ENCODE results near the gene SLC25A13.

Gene SLC25A13

DNA sequence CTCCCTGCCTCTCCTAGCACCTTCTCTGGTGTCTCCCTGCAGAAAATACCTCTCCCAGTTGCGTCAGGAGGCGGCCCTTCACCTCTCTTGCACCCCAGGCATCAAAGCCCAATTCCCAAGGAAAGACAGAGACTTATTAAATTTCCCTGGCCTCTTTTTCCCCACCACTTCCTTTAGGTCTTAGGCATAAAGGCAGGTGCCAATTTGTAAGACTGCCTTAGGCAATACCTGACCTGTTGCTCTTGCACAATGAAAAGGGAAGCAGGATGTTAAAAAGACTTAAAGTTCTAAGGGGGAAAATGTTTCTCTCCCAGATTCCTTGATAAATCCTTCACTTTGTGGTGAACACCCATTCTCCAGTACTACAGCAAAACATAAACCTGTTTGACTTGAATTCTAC lies 186.7 kb downstream of the SLC25A13 start:
- TF ChIP-seq, protein P1, sequence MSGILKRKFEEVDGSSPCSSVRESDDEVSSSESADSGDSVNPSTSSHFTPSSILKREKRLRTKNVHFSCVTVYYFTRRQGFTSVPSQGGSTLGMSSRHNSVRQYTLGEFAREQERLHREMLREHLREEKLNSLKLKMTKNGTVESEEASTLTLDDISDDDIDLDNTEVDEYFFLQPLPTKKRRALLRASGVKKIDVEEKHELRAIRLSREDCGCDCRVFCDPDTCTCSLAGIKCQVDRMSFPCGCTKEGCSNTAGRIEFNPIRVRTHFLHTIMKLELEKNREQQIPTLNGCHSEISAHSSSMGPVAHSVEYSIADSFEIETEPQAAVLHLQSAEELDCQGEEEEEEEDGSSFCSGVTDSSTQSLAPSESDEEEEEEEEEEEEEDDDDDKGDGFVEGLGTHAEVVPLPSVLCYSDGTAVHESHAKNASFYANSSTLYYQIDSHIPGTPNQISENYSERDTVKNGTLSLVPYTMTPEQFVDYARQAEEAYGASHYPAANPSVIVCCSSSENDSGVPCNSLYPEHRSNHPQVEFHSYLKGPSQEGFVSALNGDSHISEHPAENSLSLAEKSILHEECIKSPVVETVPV (CRISPR knock-in tag; IDR thresholded peaks at IDR 0.05), result no peak
- TF ChIP-seq ISL1 (CRISPR knock-in tag; IDR thresholded peaks at IDR 0.05) (no peak), PPARA (CRISPR knock-in tag; IDR thresholded peaks at IDR 0.05; ENCODE audit: borderline replicate concordance) (no peak), GLIS3 (CRISPR knock-in tag; IDR thresholded peaks at IDR 0.05) (no peak), ZFP30 (CRISPR knock-in tag; IDR thresholded peaks at IDR 0.05) (no peak), ZNF565 (CRISPR knock-in tag; conservative IDR thresholded peaks at IDR 0.05; ENCODE audit: low read depth) (no peak)
- TF ChIP-seq, protein P2, sequence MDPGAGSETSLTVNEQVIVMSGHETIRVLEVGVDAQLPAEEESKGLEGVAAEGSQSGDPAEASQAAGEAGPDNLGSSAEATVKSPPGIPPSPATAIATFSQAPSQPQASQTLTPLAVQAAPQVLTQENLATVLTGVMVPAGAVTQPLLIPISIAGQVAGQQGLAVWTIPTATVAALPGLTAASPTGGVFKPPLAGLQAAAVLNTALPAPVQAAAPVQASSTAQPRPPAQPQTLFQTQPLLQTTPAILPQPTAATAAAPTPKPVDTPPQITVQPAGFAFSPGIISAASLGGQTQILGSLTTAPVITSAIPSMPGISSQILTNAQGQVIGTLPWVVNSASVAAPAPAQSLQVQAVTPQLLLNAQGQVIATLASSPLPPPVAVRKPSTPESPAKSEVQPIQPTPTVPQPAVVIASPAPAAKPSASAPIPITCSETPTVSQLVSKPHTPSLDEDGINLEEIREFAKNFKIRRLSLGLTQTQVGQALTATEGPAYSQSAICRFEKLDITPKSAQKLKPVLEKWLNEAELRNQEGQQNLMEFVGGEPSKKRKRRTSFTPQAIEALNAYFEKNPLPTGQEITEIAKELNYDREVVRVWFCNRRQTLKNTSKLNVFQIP (CRISPR knock-in tag; IDR thresholded peaks at IDR 0.05; ENCODE audit: borderline replicate concordance, low read depth), result no peak
- no peak for ATAC-seq

DNA sequence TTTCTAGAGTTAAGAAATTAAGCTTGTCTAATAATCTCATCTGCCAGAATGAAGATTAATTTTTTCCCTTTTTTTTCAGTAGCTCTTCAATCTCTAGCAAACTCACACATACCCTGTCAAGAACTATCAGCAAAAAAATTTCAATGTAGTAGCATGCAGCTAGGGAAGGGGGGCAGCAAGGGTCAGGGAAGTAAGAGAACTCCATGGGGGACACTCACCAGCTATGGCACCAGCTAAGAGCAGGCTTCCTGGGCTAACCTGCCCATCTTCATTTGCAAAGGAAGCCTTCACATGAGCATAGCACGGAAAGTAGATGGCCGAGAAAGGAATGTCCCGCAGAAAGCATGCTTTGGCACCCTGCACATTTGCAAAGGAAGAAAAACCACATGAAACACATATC lies 190.4 kb downstream of the SLC25A13 start:
- no peak; the same call in 2 of the 3 replicates for ATAC-seq

DNA sequence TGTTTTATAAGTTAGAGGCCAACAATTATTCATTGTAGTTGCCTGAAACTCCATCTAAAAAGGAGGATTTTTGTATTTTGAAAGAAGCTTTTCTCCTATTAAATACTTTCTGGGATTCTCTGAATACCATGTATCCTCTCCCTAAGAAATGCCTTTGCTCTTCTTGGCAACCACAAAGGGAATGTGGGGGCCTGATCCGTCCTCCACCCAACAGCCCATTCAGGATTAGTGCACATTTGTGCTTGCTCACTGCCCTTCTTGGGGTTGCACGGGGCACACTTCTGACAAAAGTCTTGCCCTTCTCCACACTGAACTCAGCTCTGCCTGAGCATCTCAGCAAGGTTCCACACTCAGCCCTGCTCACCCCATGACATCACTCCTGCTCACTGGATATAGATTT lies 194.2 kb downstream of the SLC25A13 start:
- TF ChIP-seq OSR1 (CRISPR knock-in tag; IDR thresholded peaks at IDR 0.05) (no peak), ZNF8 (CRISPR knock-in tag; IDR thresholded peaks at IDR 0.05) (no peak), ARNTL (CRISPR knock-in tag; IDR thresholded peaks at IDR 0.05; ENCODE audit: borderline replicate concordance, low read depth) (no peak), TCF4 (CRISPR knock-in tag; IDR thresholded peaks at IDR 0.05; ENCODE audit: borderline replicate concordance) (no peak), ISL1 (CRISPR knock-in tag; IDR thresholded peaks at IDR 0.05) (no peak), PPARA (CRISPR knock-in tag; IDR thresholded peaks at IDR 0.05; ENCODE audit: borderline replicate concordance) (no peak), ZNF565 (CRISPR knock-in tag; conservative IDR thresholded peaks at IDR 0.05; ENCODE audit: low read depth) (no peak), CSDC2 (CRISPR knock-in tag; IDR thresholded peaks at IDR 0.05) (no peak), ZC3H10 (CRISPR knock-in tag; IDR thresholded peaks at IDR 0.05) (no peak), ZFP3 (CRISPR knock-in tag; IDR thresholded peaks at IDR 0.05) (no peak), ZFP30 (CRISPR knock-in tag; IDR thresholded peaks at IDR 0.05) (no peak), SNAI2 (CRISPR knock-in tag; IDR thresholded peaks at IDR 0.05) (no peak), TOX (CRISPR knock-in tag; IDR thresholded peaks at IDR 0.05; ENCODE audit: borderline replicate concordance) (no peak), BACH2 (CRISPR knock-in tag; IDR thresholded peaks at IDR 0.05; ENCODE audit: borderline replicate concordance) (no peak)
- TF ChIP-seq, protein P3, sequence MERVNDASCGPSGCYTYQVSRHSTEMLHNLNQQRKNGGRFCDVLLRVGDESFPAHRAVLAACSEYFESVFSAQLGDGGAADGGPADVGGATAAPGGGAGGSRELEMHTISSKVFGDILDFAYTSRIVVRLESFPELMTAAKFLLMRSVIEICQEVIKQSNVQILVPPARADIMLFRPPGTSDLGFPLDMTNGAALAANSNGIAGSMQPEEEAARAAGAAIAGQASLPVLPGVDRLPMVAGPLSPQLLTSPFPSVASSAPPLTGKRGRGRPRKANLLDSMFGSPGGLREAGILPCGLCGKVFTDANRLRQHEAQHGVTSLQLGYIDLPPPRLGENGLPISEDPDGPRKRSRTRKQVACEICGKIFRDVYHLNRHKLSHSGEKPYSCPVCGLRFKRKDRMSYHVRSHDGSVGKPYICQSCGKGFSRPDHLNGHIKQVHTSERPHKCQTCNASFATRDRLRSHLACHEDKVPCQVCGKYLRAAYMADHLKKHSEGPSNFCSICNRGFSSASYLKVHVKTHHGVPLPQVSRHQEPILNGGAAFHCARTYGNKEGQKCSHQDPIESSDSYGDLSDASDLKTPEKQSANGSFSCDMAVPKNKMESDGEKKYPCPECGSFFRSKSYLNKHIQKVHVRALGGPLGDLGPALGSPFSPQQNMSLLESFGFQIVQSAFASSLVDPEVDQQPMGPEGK (CRISPR knock-in tag; IDR thresholded peaks at IDR 0.05; ENCODE audit: borderline replicate concordance), result no peak
- TF ChIP-seq, protein P2 (CRISPR knock-in tag; IDR thresholded peaks at IDR 0.05; ENCODE audit: borderline replicate concordance, low read depth), result no peak
- ATAC-seq, result no peak

More for the DNA sequence above, 190.4 kb downstream of the SLC25A13 start:
- TF ChIP-seq ISL1 (CRISPR knock-in tag; IDR thresholded peaks at IDR 0.05) (no peak), ZC3H10 (CRISPR knock-in tag; IDR thresholded peaks at IDR 0.05) (no peak), TCF4 (CRISPR knock-in tag; IDR thresholded peaks at IDR 0.05; ENCODE audit: borderline replicate concordance) (no peak), ZNF565 (CRISPR knock-in tag; conservative IDR thresholded peaks at IDR 0.05; ENCODE audit: low read depth) (no peak), OSR1 (CRISPR knock-in tag; IDR thresholded peaks at IDR 0.05) (no peak), ZNF8 (CRISPR knock-in tag; IDR thresholded peaks at IDR 0.05) (no peak)
- TF ChIP-seq, protein P3 (CRISPR knock-in tag; IDR thresholded peaks at IDR 0.05; ENCODE audit: borderline replicate concordance), result no peak

DNA sequence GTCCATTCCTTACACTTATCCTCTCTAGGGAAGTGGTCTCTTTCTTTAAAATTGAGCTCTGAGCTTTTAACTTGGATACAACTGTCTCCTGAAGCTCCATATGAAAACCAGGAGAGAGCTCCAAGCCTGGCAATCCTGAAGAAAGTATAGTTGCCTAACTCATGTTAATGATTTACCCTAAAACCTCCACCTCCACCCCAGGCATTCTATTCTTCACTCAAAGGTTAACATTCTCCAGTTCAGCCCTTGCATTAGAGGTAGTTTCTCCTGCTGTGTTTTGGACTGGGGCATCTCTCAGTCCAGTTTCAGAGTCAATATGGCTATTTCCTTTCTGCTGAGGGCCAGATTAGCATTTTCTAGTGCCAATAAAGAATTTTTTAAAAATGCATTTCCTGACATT lies 195.5 kb downstream of the SLC25A13 start:
- no peak for ATAC-seq
- no peak for TF ChIP-seq OSR1 (CRISPR knock-in tag; IDR thresholded peaks at IDR 0.05)
- TF ChIP-seq PPARA (CRISPR knock-in tag; IDR thresholded peaks at IDR 0.05; ENCODE audit: borderline replicate concordance), result no peak
- TF ChIP-seq, protein P4, sequence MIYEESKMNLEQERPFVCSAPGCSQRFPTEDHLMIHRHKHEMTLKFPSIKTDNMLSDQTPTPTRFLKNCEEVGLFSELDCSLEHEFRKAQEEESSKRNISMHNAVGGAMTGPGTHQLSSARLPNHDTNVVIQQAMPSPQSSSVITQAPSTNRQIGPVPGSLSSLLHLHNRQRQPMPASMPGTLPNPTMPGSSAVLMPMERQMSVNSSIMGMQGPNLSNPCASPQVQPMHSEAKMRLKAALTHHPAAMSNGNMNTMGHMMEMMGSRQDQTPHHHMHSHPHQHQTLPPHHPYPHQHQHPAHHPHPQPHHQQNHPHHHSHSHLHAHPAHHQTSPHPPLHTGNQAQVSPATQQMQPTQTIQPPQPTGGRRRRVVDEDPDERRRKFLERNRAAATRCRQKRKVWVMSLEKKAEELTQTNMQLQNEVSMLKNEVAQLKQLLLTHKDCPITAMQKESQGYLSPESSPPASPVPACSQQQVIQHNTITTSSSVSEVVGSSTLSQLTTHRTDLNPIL (CRISPR knock-in tag; IDR thresholded peaks at IDR 0.05; ENCODE audit: low read depth), result no peak
- TF ChIP-seq RARB (CRISPR knock-in tag; IDR thresholded peaks at IDR 0.05), result no peak
- TF ChIP-seq, protein P3 (CRISPR knock-in tag; IDR thresholded peaks at IDR 0.05; ENCODE audit: borderline replicate concordance), result no peak

Data from SK-N-SH treated with all-trans-retinoic acid at 6 μM for 48 hours (cell line).